GM12878 (cell line): ENCODE data around the gene ANKS1A.
"Not testable (repeated sequence)": the region's sequence is repeated elsewhere in the genome, so short reads cannot be mapped to it uniquely, and the experiment has no call there.

Source experiments
- BMI1 ChIP-seq: fragments of 450-650 bp; IDR thresholded peaks from 2 replicates; pipeline ENCODE4 v1.6.1; 2016; ENCODE audit warnings: mild to moderate bottlenecking, moderate library complexity, borderline replicate concordance
- CEBPB ChIP-seq, 2 experiments: fragments of 150-350 bp in 1 of 2; IDR thresholded peaks; 2 replicates each; pipeline ENCODE4 v1.6.1; 2012 to 2014; ENCODE audit warnings: low read depth in 2 of 2, low read length in 2 of 2, borderline replicate concordance in 1 of 2, inconsistent platforms in 1 of 2
- CTCF ChIP-seq, 3 experiments: IDR thresholded peaks in 2 of 3; conservative IDR thresholded peaks in 1 of 3; 2 replicates each; pipeline ENCODE4 v1.5.1; 2011; ENCODE audit warnings: low read depth in 3 of 3, low read length in 3 of 3, mild to moderate bottlenecking in 3 of 3, control low read depth in 2 of 3, moderate library complexity in 2 of 3, inconsistent platforms in 1 of 3, mixed read lengths in 1 of 3; ENCODE audit not compliant: control insufficient read depth in 2 of 3, insufficient read depth in 1 of 3; ENCODE audit errors: extremely low read depth in 1 of 3
- HCFC1 ChIP-seq: fragments of 150-350 bp; IDR thresholded peaks from 2 replicates; pipeline ENCODE4 v1.6.1; 2014; ENCODE audit warnings: low read length
- PAX5 ChIP-seq: IDR thresholded peaks from 2 replicates; pipeline ENCODE4 v1.6.1; 2011; ENCODE audit warnings: low read depth, low read length, borderline replicate concordance
- REST ChIP-seq: IDR thresholded peaks from 2 replicates; pipeline ENCODE4 v1.6.1; 2012; ENCODE audit warnings: mild to moderate bottlenecking, low read depth, low read length
- SP1 ChIP-seq: IDR thresholded peaks from one replicate; pipeline ENCODE4 v1.6.1; 2011; ENCODE audit warnings: low read depth, low read length
- STAT1 ChIP-seq: fragments of 450-650 bp; conservative IDR thresholded peaks from 2 replicates; pipeline ENCODE4 v1.6.1; 2014; ENCODE audit warnings: antibody characterized with exemption, mild to moderate bottlenecking
- ZNF274 ChIP-seq: IDR thresholded peaks from one replicate; pipeline ENCODE4 v1.8.0; 2011; ENCODE audit not compliant: insufficient read length, insufficient read depth

- not testable (repeated sequence) for TF ChIP-seq PAX5; ZNF274; SP1; HCFC1; STAT1; REST; BMI1; CEBPB (IDR thresholded peaks at IDR 0.05; ENCODE audit: borderline replicate concordance in 1 of 2, low read depth in 2 of 2, low read length in 2 of 2); CTCF (IDR thresholded peaks at IDR 0.05 in 2 of 3, conservative IDR thresholded peaks at IDR 0.05 in 1 of 3; ENCODE audit: control insufficient read depth in 2 of 3, extremely low read depth in 1 of 3, insufficient read depth in 1 of 3, low read depth in 3 of 3, low read length in 3 of 3)
These were observed 5.0 kb upstream of the ANKS1A start for GRCh38 chr6:34884073-34884472.
